Posterior cingulate gyrus (tissue), 11 donors: ENCODE measurements around the gene PAX5.

ENCODE experiments used
- DNase-seq, 10 donors: peaks; one replicate each; pipeline versions ENCODE4 v3.0.0 to v3.0.0-alpha.2; 2020 to 2021; ENCODE audit warnings: mixed read lengths in 3 of 10
- intact Hi-C: fragments of 100-400 bp; cut with DNase I; formaldehyde crosslinking; loops from one replicate; pipeline ENCODE4 v1.15.1; 2023

Gene PAX5

GRCh38 chr9:36826581-36826980 lies 207.5 kb downstream of the PAX5 start:
- DNase-seq = no peak
- intact Hi-C loops = no loop called here

DNA sequence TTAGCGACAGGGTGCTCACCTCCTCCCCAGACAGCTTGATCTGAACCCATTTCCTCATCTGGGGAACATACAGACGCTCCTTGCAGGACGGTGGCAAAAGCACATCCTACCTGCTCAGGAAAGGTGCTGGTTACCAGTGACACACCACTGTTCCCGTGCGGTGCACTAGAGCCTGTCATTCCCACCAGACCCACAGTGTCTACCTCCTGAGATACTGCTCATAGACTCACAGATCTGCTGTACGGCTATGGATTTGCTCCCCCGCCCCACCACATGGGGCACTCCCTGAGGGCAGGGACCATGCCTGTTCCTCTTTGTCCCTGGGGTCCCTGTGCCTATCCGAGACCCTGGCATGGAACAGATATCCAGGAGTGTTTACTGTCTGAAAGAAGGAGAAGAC lies 208.9 kb downstream of the PAX5 start:
- intact Hi-C loops = no loop called here
- DNase-seq = no peak

GRCh38 chr9:36823934-36824333 lies 210.1 kb downstream of the PAX5 start:
- intact Hi-C loops = no loop called here
- no peak for DNase-seq

DNA sequence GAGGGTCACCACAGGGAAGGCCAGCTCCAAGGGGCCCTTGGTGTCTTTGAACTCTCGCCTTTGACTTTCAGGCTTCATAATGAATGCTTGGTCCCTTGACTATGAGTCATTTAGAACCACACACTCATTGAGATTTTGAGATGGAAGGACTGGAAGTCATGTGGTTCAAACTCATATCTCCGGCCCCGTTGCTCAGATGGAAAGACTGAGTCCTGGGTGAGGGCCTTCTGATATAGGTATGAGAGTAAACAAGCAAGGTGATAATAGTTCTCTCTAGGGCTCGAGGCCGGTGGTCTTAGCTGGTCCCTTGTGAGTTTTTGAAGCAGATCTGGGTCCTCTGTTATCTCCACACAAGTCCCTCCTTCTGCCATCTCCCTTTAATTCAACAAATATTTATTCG lies 210.6 kb downstream of the PAX5 start:
- intact Hi-C loops = no loop called here
- no peak for DNase-seq

GRCh38 chr9:36822201-36822600 lies 211.9 kb downstream of the PAX5 start:
- intact Hi-C loops = no loop called here
- DNase-seq = no peak

- intact Hi-C loops = no loop called here
Measured at GRCh38 chr9:36820392-36820861, 213.6 kb downstream of the PAX5 start.

DNA sequence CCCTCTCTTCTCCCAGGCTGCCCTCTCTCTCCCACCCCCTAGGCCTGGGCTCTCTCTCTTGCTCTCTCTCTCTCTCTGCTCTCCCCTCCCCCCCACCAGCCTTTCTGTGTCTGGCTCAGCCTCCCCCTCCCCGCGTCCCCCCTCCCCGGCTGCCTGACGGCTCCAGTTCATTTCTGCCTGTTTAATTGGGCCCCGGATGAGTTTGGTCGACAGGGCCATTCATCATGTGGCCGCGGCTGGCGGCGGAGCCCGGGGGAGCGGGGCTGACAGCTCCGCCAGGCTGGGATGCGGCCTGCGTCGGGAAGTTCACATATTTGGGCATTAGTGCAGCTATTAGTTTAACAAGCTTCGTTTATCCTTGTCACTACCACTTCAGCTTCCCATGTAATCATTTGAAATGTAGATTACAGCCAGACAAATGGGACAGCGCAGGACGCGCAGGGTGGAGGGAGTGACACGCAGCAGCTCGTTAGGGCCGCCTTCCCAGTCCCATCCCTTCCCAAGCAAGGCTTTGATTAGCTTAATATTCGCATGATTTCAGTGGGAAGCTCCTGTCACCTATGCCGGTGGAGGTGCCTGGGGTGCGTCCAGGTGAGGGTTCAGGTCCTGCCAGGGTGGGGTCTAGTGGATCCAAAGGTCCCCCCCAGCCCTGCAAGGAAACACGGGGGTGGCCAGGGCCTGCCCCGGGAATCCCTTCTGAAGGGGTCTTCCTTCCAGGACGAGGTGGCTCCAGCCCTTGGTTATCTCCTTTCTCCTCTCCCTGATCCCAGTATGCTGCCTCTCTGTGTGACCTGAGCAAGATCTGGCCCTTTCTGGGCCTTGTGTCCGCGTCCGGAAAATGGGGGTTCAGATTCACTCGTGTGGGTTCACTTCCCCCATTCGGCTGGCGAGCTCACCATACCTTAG lies 214.8 kb downstream of the PAX5 start:
- peak in 4 of 10 donors; percentile 29 to 75 (median 62) for DNase-seq
- intact Hi-C loops = no loop called here

More at GRCh38 chr9:36820392-36820861, 213.6 kb downstream of the PAX5 start:
- DNase-seq = peak in 2 of 10 donors; percentile 25 to 77

GRCh38 chr9:36818242-36818938 lies 215.7 kb downstream of the PAX5 start:
- intact Hi-C loops = no loop called here
- DNase-seq = peak in 2 of 10 donors; percentile 24 to 67

- DNase-seq = peak in 1 of 10 donors; percentile 39
- intact Hi-C loops = no loop called here
Measured at GRCh38 chr9:36817160-36817834, 216.8 kb downstream of the PAX5 start.

DNA sequence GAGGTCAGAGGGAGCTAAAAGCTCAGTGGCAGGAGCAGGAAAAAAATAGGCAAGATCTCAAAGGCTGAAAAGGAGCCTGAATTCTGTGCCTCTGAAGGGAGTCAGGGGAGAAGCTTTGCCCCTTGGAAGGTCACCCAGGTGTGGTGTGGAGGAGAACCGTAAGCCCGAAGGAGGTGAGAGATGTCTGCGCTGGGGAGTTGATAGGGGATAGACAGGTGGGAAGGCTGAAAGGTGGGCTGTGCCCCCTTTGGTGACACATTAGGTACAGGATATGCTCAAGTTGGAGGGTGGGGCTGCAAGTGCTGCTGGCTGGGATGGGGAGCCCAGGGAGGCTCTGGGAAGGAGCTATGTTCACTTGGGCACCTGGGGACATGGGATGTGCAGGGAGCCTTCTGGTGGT lies 217.7 kb downstream of the PAX5 start:
- peak in 1 of 10 donors; percentile 23 for DNase-seq
- intact Hi-C loops = no loop called here

GRCh38 chr9:36815566-36816348 lies 218.3 kb downstream of the PAX5 start:
- DNase-seq = no peak

GRCh38 chr9:36815023-36815422 lies 219.0 kb downstream of the PAX5 start:
- intact Hi-C loops = no loop called here
- no peak for DNase-seq

More at GRCh38 chr9:36815566-36816348, 218.3 kb downstream of the PAX5 start:
- intact Hi-C loops = no loop called here

- intact Hi-C loops = no loop called here
- no peak for DNase-seq
Measured at GRCh38 chr9:36813154-36813553, 220.9 kb downstream of the PAX5 start.

- DNase-seq = no peak
- intact Hi-C loops = no loop called here
Measured at GRCh38 chr9:36812556-36812955, 221.5 kb downstream of the PAX5 start.

DNA sequence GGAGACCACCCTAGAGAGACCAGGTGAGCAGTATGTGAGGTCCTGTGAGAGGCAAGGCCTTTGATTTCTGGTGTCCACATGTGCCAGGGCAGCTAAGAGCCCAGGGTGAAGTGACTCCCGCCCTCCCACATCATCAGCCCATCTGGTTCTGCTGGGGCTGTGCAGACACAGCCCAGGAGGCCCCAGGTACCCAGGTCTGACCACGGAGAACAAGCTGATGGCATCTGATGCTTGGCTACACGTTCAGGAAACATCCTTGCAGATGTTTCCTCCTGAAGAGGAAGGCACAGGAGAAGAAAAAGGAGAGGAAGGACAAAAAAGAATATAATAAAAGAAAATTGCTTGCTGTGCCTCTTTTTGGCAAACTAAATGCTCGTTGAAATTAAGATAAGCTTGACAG lies 225.8 kb downstream of the PAX5 start:
- no peak for DNase-seq
- intact Hi-C loops = loop anchor here (10.0 kb wide), 1 partner anchor 57 kb away; no protein-coding TSS in a partner anchor

DNA sequence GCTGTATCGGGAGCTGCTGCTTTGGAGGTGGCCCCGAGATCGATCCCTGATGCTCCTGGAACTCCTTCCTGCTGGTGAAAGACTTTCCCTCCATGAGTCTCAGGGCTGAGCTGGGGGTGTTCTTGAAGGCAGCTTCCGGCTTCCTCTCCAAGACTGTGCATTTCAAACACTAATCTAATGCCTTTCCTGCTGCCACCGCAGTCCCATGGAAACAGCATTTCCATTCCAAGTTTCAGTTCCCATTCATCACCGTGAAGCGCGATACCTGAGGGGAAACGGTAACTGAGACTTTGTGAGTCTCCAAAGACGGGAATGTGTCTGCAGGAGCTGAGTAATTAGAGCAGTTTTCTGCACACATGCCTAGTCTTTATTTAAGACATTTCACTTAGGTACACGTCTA lies 230.1 kb downstream of the PAX5 start:
- no peak for DNase-seq
- intact Hi-C loops = loop anchor here (10.0 kb wide), 1 partner anchor 61 kb away; no protein-coding TSS in a partner anchor

GRCh38 chr9:36802201-36802920 lies 231.7 kb downstream of the PAX5 start:
- intact Hi-C loops = loop anchor here (10.0 kb wide), 1 partner anchor 62 kb away; no protein-coding TSS in a partner anchor
- peak in 8 of 10 donors; percentile 21 to 92 (median 60) for DNase-seq

- DNase-seq = no peak
- intact Hi-C loops = loop anchor here (10.0 kb wide), 1 partner anchor 64 kb away; no protein-coding TSS in a partner anchor
Measured at GRCh38 chr9:36800455-36800854, 233.6 kb downstream of the PAX5 start.
